Measurements from ENCODE around the gene DLX5. TPM values are rescaled to one million over a fixed set of nuclear protein-coding genes. Genes with fewer than 3 reads are reported as not detected.

Gene DLX5
- polyA plus RNA-seq, 1 donor (not counting 4 experiments of a cell fraction or from before 2014, with no cell fraction given): 0.67 TPM

DNA sequence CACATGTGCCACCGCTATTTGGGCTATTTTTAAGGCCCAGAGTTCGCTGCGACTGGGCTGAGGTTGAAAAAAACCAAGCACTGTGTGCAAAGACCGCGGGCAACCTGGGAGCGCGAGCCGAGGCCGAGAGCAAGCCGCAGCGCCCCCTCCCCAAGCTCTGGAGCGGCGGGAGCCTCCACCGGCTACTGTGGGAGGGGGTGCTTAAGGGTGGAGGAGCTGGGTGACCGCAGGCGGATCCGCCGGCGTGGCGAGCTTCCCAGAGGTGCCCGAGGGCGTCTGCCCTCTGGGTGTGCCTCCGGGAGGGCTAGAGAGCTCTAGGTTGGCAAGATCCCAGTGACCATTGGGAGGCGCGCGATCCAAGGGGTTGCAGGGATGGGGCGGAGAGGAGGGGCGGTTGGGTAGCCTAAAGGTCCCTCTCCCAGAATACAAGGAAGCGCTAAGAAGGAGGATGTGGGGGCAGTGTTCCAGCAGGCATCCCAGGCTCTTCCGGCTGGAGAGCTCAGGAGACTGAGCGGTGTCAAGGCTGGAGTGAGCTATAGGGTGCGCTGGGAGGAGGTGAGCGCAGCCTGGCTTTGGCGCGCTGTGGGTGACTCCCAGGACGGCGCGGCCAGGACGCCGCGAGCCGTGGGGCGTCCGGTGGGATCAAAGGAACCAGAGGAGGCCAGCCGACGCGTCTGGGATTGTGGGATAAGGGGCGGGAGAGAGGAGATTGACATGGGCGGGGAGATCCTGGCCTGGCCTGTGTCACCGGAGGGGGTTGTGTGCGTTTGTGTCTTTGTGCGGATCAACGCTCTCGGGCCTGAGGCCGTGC, 8.0 kb downstream of the DLX5 start:
- Histone ChIP-seq H2AFZ (ENCODE audit: control insufficient read depth, low read length) (no peak overlapping the region), H3K4me3 (ENCODE audit: control insufficient read depth in 2 of 3, extremely low read depth in 1 of 3, insufficient read depth in 2 of 3, low read depth in 1 of 3, low read length in 3 of 3) (peak overlapping the region in 1 of 3 experiments; percentile 20), H3K36me3 (ENCODE audit: control insufficient read depth in 2 of 2, extremely low read depth in 1 of 2, insufficient read depth in 2 of 2, low read length in 2 of 2) (no peaks in the 10 kb centered on the region), H4K20me1 (ENCODE audit: control insufficient read depth, extremely low read depth, insufficient read depth, low read length) (no peaks in the 10 kb centered on the region), H3K27me3 (ENCODE audit: control insufficient read depth, extremely low read depth, insufficient read depth, low read length) (peaks cover 67% of the 10 kb centered on the region), H3K9me3 (ENCODE audit: control insufficient read depth, low read depth, low read length) (no peaks in the 10 kb centered on the region), H3K27ac (ENCODE audit: control insufficient read depth, insufficient read depth, low read length) (no peak overlapping the region), H3K4me2 (ENCODE audit: control insufficient read depth, extremely low read depth, insufficient read depth, low read depth, low read length) (peak overlapping the region; percentile 16), H3K4me1 (ENCODE audit: control insufficient read depth, extremely low read depth, insufficient read depth, low read length) (no peaks in the 10 kb centered on the region), H3K79me2 (ENCODE audit: control insufficient read depth, insufficient read depth, low read length) (no peaks in the 10 kb centered on the region), H3K9ac (ENCODE audit: control insufficient read depth, extremely low read depth, insufficient read depth, low read length) (no peak overlapping the region), H3K9me1 (ENCODE audit: control insufficient read depth, extremely low read depth, insufficient read depth, low read length) (no peaks in the 10 kb centered on the region)
- DNase-seq (ENCODE audit: low read depth, low spot score) (no peak), FAIRE-seq (no peak)
- TF ChIP-seq, protein P1, sequence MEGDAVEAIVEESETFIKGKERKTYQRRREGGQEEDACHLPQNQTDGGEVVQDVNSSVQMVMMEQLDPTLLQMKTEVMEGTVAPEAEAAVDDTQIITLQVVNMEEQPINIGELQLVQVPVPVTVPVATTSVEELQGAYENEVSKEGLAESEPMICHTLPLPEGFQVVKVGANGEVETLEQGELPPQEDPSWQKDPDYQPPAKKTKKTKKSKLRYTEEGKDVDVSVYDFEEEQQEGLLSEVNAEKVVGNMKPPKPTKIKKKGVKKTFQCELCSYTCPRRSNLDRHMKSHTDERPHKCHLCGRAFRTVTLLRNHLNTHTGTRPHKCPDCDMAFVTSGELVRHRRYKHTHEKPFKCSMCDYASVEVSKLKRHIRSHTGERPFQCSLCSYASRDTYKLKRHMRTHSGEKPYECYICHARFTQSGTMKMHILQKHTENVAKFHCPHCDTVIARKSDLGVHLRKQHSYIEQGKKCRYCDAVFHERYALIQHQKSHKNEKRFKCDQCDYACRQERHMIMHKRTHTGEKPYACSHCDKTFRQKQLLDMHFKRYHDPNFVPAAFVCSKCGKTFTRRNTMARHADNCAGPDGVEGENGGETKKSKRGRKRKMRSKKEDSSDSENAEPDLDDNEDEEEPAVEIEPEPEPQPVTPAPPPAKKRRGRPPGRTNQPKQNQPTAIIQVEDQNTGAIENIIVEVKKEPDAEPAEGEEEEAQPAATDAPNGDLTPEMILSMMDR (optimal IDR thresholded peaks at IDR 0.05 in 1 of 3, IDR thresholded peaks at IDR 0.05 in 1 of 3, conservative IDR thresholded peaks at IDR 0.05 in 1 of 3; ENCODE audit: extremely low read depth in 1 of 3, insufficient read depth in 2 of 3, low read length in 3 of 3): no peak
- TF ChIP-seq EZH2 (IDR thresholded peaks at IDR 0.05; ENCODE audit: low read length): peak; percentile 39
- dilution Hi-C loops (cut with MboI; ENCODE audit: extremely low pct_ligation_motif_present, low sequenced_read_pairs): no loop called here

GRCh38 chr7:97015756-97016380, 8.8 kb downstream of the DLX5 start:
- Histone ChIP-seq H3K9ac (ENCODE audit: control insufficient read depth, extremely low read depth, insufficient read depth, low read length) (no peak overlapping the region), H2AFZ (ENCODE audit: control insufficient read depth, low read length) (no peak overlapping the region), H3K4me3 (ENCODE audit: control insufficient read depth in 2 of 3, extremely low read depth in 1 of 3, insufficient read depth in 2 of 3, low read depth in 1 of 3, low read length in 3 of 3) (no peak overlapping the region), H3K9me3 (ENCODE audit: control insufficient read depth, low read depth, low read length) (no peaks in the 10 kb centered on the region), H3K9me1 (ENCODE audit: control insufficient read depth, extremely low read depth, insufficient read depth, low read length) (no peaks in the 10 kb centered on the region), H3K27ac (ENCODE audit: control insufficient read depth, insufficient read depth, low read length) (no peak overlapping the region), H3K4me2 (ENCODE audit: control insufficient read depth, extremely low read depth, insufficient read depth, low read depth, low read length) (no peak overlapping the region), H3K4me1 (ENCODE audit: control insufficient read depth, extremely low read depth, insufficient read depth, low read length) (no peaks in the 10 kb centered on the region), H3K27me3 (ENCODE audit: control insufficient read depth, extremely low read depth, insufficient read depth, low read length) (peaks cover 71% of the 10 kb centered on the region), H3K79me2 (ENCODE audit: control insufficient read depth, insufficient read depth, low read length) (no peaks in the 10 kb centered on the region), H4K20me1 (ENCODE audit: control insufficient read depth, extremely low read depth, insufficient read depth, low read length) (no peaks in the 10 kb centered on the region), H3K36me3 (ENCODE audit: control insufficient read depth in 2 of 2, extremely low read depth in 1 of 2, insufficient read depth in 2 of 2, low read length in 2 of 2) (no peaks in the 10 kb centered on the region)
- dilution Hi-C loops (cut with MboI; ENCODE audit: extremely low pct_ligation_motif_present, low sequenced_read_pairs): no loop called here
- no peak for FAIRE-seq
- TF ChIP-seq, protein P1 (optimal IDR thresholded peaks at IDR 0.05 in 1 of 3, IDR thresholded peaks at IDR 0.05 in 1 of 3, conservative IDR thresholded peaks at IDR 0.05 in 1 of 3; ENCODE audit: extremely low read depth in 1 of 3, insufficient read depth in 2 of 3, low read length in 3 of 3): no peak
- TF ChIP-seq EZH2 (IDR thresholded peaks at IDR 0.05; ENCODE audit: low read length): no peak
- DNase-seq (ENCODE audit: low read depth, low spot score): no peak

Data from keratinocyte (primary cell).